Loucy (cell line): Measurements from ENCODE around the gene BICD1.
"Not testable (repeated sequence)": the region's sequence is repeated elsewhere in the genome, so short reads cannot be mapped to it uniquely, and the experiment has no call there.

Experiments used
- H2AFZ ChIP-seq: fragments of 200-600 bp; sonication (generic); 2 replicates; pipeline ENCODE4 v1.6.0; 2016; ENCODE audit warnings: antibody characterized with exemption, mild to moderate bottlenecking, low read length, moderate library complexity
- H3F3A ChIP-seq: fragments of 200-600 bp; 2 replicates; pipeline ENCODE4 v1.6.0; 2016; ENCODE audit warnings: antibody characterized with exemption, low read depth, mild to moderate bottlenecking
- H3K27me3 ChIP-seq: fragments of 200-600 bp; sonication (generic); 2 replicates; pipeline ENCODE4 v1.6.1; 2014; ENCODE audit warnings: low read length, mild to moderate bottlenecking; ENCODE audit not compliant: insufficient read depth, poor library complexity, severe bottlenecking
- H3K36me3 ChIP-seq: fragments of 200-600 bp; sonication (generic); 2 replicates; pipeline ENCODE4 v1.6.1; 2016; ENCODE audit warnings: low read length; ENCODE audit not compliant: insufficient read depth
- H3K4me1 ChIP-seq: fragments of 200-600 bp; sonication (generic); 2 replicates; pipeline ENCODE4 v1.5.1; 2014; ENCODE audit warnings: low read length, mild to moderate bottlenecking; ENCODE audit not compliant: insufficient read depth, poor library complexity, severe bottlenecking
- H3K4me2 ChIP-seq: fragments of 200-600 bp; sonication (generic); 2 replicates; pipeline ENCODE4 v1.6.0; 2014; ENCODE audit warnings: antibody characterized with exemption, low read length, low read depth, mild to moderate bottlenecking; ENCODE audit not compliant: poor library complexity, severe bottlenecking
- H3K4me3 ChIP-seq: fragments of 200-600 bp; sonication (generic); 2 replicates; pipeline ENCODE4 v1.5.1; 2014; ENCODE audit warnings: low read length, mild to moderate bottlenecking, mixed read lengths; ENCODE audit not compliant: poor library complexity, severe bottlenecking
- H3K79me2 ChIP-seq: fragments of 200-600 bp; sonication (generic); 2 replicates; pipeline ENCODE4 v1.6.1; 2014; ENCODE audit warnings: low read length; ENCODE audit not compliant: insufficient read depth
- H3K9ac ChIP-seq: fragments of 200-600 bp; sonication (generic); 2 replicates; pipeline ENCODE4 v1.6.0; 2014; ENCODE audit warnings: mild to moderate bottlenecking, low read depth, low read length, moderate library complexity; ENCODE audit not compliant: poor library complexity, severe bottlenecking
- H3K9me2 ChIP-seq: fragments of 200-600 bp; sonication (generic); replicated peaks from 2 replicates; pipeline ENCODE4 v1.6.1; 2016; ENCODE audit warnings: low read depth, low read length, mixed read lengths
- H3K9me3 ChIP-seq: fragments of 200-600 bp; sonication (generic); 2 replicates; pipeline ENCODE4 v1.6.1; 2014; ENCODE audit warnings: mild to moderate bottlenecking, antibody characterized with exemption, low read length, low read depth; ENCODE audit not compliant: insufficient read depth
- H4K20me1 ChIP-seq: fragments of 200-600 bp; sonication (generic); 2 replicates; pipeline ENCODE4 v1.6.0; 2014; ENCODE audit warnings: antibody characterized with exemption, low read length, mild to moderate bottlenecking; ENCODE audit not compliant: insufficient read depth, poor library complexity, severe bottlenecking
- CTCF ChIP-seq: fragments of 200-600 bp; sonication (generic); conservative IDR thresholded peaks from 2 replicates; pipeline ENCODE4 v1.5.1; 2014; ENCODE audit warnings: mild to moderate bottlenecking, antibody characterized with exemption, low read length
- EZH2phosphoT487 ChIP-seq: fragments of 200-600 bp; IDR thresholded peaks from 2 replicates; pipeline ENCODE4 v1.6.1; 2018; ENCODE audit warnings: antibody characterized with exemption, mild to moderate bottlenecking, moderate library complexity, borderline replicate concordance

Gene BICD1

DNA sequence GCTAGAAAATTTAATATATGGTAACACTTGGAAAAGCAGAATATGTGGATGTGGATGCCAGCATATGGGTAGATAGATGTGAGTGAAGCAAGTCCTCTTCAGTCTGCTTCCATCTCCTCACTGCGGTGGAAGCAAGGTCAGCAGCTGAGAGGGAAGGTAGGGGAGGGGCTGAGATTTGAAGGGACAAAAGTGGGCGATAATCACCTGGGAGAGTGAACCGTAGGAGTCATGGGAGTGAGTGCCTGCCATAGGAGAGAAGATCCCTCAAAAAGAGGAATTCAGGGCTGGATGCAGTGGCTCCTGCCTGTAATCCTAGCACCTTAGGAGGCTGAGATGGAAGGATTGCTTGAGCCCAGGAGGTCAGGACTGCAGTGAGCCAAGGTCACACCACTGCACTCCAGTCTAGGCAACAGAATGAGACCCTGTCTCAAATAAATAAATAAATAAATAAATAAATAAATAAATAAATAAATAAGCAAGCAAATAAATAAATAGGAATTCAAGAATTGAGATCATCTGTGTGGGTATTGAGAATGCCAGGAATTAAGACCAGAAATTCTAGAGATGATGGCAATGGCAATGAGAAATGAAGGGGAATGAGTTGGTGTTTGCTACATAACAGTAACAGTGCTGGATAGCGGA is 123.4 kb downstream of the BICD1 start:
- no peak overlapping the region for H3K9ac ChIP-seq
- no peaks in the 10 kb centered on the region for H3K9me3 ChIP-seq
- peaks cover 9% of the 10 kb centered on the region for H3K4me1 ChIP-seq
- no peaks in the 10 kb centered on the region for H3K79me2 ChIP-seq
- no peaks in the 10 kb centered on the region for H3K9me2 ChIP-seq
- no peak overlapping the region for H3K4me2 ChIP-seq
- no peak overlapping the region for H3K4me3 ChIP-seq
- no peak overlapping the region for H2AFZ ChIP-seq
- TF ChIP-seq CTCF = no peak
- no peak for TF ChIP-seq EZH2phosphoT487
- H3F3A ChIP-seq = no peaks in the 10 kb centered on the region
- no peaks in the 10 kb centered on the region for H4K20me1 ChIP-seq
- H3K36me3 ChIP-seq = no peaks in the 10 kb centered on the region
- H3K27me3 ChIP-seq = no peaks in the 10 kb centered on the region

GRCh38 chr12:32230613-32230993 is 124.0 kb downstream of the BICD1 start:
- Histone ChIP-seq H2AFZ (no peak overlapping the region), H3K36me3 (no peaks in the 10 kb centered on the region), H3K4me3 (no peak overlapping the region), H3K9ac (no peak overlapping the region), H3K79me2 (no peaks in the 10 kb centered on the region), H3K4me1 (peaks cover 9% of the 10 kb centered on the region), H3K9me2 (no peaks in the 10 kb centered on the region), H3K4me2 (no peak overlapping the region), H4K20me1 (no peaks in the 10 kb centered on the region), H3K9me3 (no peaks in the 10 kb centered on the region), H3K27me3 (no peaks in the 10 kb centered on the region), H3F3A (no peaks in the 10 kb centered on the region)
- TF ChIP-seq CTCF (no peak), EZH2phosphoT487 (no peak)

DNA sequence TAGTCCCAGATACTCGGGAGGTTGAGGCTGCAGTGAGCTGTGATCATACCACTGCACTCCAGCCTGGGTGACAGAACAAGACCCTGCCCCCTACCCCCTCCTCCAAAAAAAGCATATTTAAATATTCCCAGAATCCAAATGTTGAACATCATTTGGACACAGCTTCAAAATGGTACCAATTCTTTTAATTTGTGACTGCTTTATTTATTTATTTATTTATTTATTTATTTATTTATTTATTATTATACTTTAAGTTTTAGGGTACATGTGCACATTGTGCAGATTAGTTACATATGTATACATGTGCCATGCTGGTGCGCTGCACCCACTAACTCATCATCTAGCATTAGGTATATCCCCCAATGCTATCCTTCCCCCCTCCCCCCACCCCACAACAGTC is 124.7 kb downstream of the BICD1 start:
- H4K20me1 ChIP-seq, H3K4me2 ChIP-seq, H3K9ac ChIP-seq, H3K27me3 ChIP-seq, H3K9me2 ChIP-seq, H2AFZ ChIP-seq, H3F3A ChIP-seq, H3K79me2 ChIP-seq, H3K4me3 ChIP-seq, H3K36me3 ChIP-seq, H3K4me1 ChIP-seq, H3K9me3 ChIP-seq: not testable (repeated sequence)

- Histone ChIP-seq H3K4me3 (no peak overlapping the region), H3K9me2 (no peaks in the 10 kb centered on the region), H3K79me2 (no peaks in the 10 kb centered on the region), H3K4me2 (no peak overlapping the region), H4K20me1 (no peaks in the 10 kb centered on the region), H3F3A (no peaks in the 10 kb centered on the region), H3K27me3 (no peaks in the 10 kb centered on the region), H3K36me3 (peaks cover 6% of the 10 kb centered on the region; the same call in 1 of the 2 replicates), H3K4me1 (peaks cover 9% of the 10 kb centered on the region), H3K9ac (no peak overlapping the region), H3K9me3 (peaks cover 6% of the 10 kb centered on the region), H2AFZ (no peak overlapping the region)
- TF ChIP-seq CTCF (no peak), EZH2phosphoT487 (no peak)
Measured at GRCh38 chr12:32233568-32233967, 126.9 kb downstream of the BICD1 start.
